AG09319 (cell line): Measurements from ENCODE around the gene SLC41A3.

ENCODE experiments used
- DNase-seq: peaks from one replicate; pipeline ENCODE4 v3.0.0-alpha.2; 2010; ENCODE audit warnings: low read depth; ENCODE audit errors: extremely low read depth
- TF ChIP-seq, protein P1 (sequence below): IDR thresholded peaks from 2 replicates; pipeline ENCODE4 v1.5.1; 2011; ENCODE audit warnings: low read depth, mild to moderate bottlenecking, inconsistent platforms, low read length, moderate library complexity

The SLC41A3 gene

DNA sequence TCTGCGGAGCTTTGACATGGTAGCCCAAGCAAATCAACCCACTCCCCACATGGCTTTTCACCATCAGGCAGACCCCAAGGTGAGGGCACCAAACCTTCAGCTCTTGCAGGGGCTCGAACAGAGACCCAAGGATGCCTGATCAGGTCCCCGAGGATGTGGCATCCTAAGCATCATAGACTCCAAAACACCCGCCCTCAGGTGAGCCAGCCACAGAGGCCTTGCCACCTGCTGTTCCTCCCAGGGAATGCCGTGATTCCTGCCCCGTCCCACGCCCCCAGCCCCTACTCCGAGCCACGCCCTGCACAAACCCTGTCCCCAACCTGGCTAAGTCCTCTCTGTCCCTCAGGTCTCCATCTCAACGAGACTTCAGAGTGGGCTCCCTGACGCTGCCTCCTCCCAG lies 34.7 kb upstream of the SLC41A3 start:
- TF ChIP-seq, protein P1, sequence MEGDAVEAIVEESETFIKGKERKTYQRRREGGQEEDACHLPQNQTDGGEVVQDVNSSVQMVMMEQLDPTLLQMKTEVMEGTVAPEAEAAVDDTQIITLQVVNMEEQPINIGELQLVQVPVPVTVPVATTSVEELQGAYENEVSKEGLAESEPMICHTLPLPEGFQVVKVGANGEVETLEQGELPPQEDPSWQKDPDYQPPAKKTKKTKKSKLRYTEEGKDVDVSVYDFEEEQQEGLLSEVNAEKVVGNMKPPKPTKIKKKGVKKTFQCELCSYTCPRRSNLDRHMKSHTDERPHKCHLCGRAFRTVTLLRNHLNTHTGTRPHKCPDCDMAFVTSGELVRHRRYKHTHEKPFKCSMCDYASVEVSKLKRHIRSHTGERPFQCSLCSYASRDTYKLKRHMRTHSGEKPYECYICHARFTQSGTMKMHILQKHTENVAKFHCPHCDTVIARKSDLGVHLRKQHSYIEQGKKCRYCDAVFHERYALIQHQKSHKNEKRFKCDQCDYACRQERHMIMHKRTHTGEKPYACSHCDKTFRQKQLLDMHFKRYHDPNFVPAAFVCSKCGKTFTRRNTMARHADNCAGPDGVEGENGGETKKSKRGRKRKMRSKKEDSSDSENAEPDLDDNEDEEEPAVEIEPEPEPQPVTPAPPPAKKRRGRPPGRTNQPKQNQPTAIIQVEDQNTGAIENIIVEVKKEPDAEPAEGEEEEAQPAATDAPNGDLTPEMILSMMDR: no peak
- DNase-seq: no peak

DNA sequence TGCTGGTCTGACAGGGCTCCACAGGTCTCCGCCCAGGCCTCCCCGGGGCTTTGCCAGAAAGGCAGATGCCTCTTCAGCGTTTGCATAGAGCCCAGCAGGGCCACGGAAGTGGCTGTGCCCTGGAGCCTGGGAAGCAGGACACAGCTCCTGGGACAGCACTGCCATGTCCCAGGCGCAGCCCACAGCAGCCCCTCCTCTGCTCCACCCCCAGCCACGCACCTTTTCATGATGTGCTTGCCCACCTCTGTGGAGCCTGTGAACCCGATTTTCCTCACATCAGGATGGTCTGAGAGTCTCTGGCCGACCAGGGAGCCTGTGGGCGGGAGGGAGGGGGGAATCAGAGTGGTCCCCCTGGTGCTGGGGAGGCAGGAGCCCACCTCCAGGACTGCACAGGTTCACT lies 33.9 kb upstream of the SLC41A3 start:
- TF ChIP-seq, protein P1: no peak
- DNase-seq: no peak

DNA sequence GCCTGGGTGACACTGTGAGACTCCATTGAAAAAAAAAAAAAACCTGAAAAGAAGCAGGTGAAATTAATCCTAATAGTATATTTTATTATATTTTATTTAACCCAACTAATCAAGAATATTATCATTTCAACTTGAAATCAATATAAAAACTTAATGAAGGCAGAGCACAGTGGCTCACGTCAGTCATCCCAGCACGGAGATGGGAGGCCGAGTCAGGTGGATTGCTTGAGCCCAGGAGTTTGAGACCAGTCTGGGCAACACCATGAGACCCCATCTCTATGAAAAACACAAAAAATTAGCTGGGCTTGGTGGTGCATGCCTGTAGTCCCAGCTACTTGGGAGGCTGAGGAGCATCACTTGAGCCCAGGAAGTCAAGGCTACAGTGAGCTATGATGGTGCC lies 33.3 kb upstream of the SLC41A3 start:
- TF ChIP-seq, protein P1: no peak
- no peak for DNase-seq

DNA sequence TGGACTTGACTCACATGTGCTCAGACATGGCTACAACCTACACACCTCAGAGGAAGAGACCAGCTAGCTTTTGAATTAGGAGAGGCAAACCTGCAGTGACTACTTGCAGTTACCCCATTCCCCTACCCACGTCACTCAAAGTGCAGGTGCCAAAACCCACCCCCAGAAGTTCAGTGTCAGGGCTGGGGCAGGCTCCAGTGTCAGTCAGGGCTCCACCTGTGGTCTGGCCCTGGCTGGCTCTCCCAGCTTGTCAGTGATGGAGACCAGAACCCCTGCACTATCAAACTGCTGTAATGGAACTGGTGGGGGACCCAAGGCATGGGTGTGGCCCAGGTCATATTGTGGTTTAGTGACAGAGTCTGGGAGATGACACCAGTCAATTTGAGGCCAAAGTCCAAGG lies 32.6 kb upstream of the SLC41A3 start:
- no peak for DNase-seq

DNA sequence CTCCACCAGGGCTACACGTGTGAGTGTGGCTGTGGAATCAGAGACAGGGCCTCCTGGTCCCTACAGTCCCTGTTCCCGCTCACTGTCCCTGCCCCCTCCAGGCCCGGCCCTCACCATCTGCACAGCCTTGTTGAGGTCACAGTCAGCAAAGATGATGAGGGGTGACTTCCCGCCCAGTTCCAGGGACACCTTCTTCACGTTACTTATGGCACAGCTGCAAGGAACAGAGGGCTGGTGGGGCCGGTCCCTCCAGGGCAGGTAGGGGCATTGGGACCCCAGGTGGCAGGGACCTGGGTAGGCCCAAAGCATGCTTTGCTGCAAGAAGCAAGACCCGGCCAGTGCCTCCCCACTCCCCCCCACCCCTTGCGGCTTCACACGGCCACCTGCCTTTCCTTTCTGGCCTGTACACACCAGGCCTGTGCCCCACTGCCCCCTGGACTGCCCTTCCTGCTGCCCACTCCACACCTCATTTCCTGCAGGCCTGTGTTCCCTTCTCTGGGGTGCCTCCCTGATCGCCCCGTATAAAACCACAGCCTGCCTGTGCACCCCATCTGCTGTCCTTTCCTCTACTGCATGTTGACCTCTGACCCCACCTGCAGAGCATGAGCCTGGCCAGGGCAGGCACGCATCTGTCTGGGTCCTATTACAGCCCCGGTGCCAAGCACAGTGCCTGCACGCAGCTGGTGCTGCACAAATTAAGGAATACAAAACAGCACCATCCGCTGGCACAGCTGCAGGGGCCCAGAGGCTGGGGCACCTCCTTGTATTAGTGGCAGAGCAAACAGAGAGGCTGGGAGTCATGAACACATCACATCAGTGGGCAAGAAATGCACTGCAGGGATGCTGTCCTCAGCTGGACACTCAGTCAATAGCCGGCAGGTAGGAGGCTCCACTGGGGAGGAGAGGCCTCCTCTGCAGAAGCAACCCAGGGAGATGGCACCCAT lies 30.8 kb upstream of the SLC41A3 start:
- no peak for DNase-seq
- TF ChIP-seq, protein P1: no peak

More for the DNA sequence above, 32.6 kb upstream of the SLC41A3 start:
- TF ChIP-seq, protein P1: no peak

DNA sequence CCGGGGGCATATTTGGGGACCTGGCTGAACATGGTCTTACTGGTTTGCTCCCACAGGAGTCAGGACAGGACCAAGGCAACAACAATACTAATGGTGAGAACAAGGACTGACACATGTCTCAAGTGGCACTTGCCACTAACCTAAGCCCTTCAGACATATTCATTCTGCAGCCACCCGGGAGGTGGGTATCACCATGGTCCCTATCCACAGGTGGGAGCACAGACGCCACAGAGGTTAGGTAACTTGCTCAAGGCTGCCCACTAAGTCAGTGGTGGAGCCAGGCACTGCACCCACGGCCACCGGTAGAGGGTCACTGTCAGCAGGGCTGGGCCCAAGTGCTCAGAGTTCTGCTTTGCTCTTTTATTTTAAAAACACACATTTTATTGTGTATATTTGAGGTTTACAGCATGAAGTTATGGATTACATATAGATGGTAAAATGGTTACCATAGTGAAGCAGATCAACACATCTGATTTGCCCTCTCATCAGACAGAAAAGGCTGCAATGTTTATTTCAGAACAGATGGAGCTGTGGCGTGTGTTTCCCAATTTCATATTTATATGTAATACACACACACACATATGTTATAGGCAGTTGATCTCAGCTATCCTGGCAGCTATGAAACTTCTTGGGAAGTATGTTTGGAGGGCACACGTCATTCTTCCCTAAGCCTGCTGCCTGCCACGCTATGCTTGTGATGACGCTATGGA lies 30.0 kb upstream of the SLC41A3 start:
- no peak for DNase-seq
- TF ChIP-seq, protein P1: peak; percentile 12

DNA sequence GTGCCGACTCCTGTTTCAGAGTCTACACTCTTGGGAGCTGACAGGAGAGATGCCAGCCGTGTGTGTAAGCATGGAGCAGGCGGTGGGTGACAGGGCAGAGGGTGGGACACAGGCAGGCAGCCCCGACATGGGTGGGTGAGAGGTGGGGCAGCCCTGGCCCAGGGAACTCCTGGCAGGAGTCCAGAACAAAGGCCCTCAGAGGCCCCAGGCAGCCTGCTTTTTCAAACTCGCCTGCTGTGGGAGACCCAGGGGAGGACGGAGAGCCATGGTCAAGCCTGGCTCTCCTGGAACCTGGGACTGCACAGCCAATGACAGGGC lies 29.3 kb upstream of the SLC41A3 start:
- DNase-seq: no peak
- TF ChIP-seq, protein P1: no peak
